Measurements from ENCODE around the gene ASB10.

DNA sequence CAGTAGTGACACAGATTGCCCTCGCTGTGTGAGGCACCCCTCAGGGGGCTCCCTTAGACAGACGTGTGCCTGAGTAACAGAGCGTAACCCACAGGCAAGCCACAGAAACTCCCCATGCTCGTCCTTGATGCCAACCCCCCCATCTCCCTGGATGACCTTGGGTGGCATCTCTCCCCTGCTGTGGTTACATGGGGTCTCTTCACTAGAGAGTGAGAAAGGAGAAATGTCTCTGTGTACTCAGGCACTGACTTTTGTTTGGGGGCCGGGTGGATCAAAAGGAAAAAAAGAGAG lies 1.1 kb upstream of the ASB10 start:
- TF ChIP-seq, protein P1, sequence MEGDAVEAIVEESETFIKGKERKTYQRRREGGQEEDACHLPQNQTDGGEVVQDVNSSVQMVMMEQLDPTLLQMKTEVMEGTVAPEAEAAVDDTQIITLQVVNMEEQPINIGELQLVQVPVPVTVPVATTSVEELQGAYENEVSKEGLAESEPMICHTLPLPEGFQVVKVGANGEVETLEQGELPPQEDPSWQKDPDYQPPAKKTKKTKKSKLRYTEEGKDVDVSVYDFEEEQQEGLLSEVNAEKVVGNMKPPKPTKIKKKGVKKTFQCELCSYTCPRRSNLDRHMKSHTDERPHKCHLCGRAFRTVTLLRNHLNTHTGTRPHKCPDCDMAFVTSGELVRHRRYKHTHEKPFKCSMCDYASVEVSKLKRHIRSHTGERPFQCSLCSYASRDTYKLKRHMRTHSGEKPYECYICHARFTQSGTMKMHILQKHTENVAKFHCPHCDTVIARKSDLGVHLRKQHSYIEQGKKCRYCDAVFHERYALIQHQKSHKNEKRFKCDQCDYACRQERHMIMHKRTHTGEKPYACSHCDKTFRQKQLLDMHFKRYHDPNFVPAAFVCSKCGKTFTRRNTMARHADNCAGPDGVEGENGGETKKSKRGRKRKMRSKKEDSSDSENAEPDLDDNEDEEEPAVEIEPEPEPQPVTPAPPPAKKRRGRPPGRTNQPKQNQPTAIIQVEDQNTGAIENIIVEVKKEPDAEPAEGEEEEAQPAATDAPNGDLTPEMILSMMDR (IDR thresholded peaks at IDR 0.05) = no peak
- TF ChIP-seq EZH2 (IDR thresholded peaks at IDR 0.05; ENCODE audit: borderline replicate concordance, insufficient read depth, low read depth, low read length, poor library complexity, severe bottlenecking) = no peak
